Fibroblast of lung (primary cell): ENCODE measurements around the gene SHISA4. TPM values are rescaled to one million over a fixed set of nuclear protein-coding genes. Genes with fewer than 3 reads are reported as not detected.
A peak's percentile ranks its signal among the peaks of the same experiment; 100 is the strongest.
"Not testable (repeated sequence)": the region's sequence is repeated elsewhere in the genome, so short reads cannot be mapped to it uniquely, and the experiment has no call there.

Source experiments
- DNase-seq, 2 donors: peaks; one replicate each; pipeline versions ENCODE4 v3.0.0 to v3.0.0-alpha.2; 2010; ENCODE audit warnings: low read depth in 2 of 2
- H2AFZ ChIP-seq: 2 replicates; pipeline ENCODE4 v1.5.1; 2012; ENCODE audit warnings: low read length, control low read depth, inconsistent platforms
- H3K27ac ChIP-seq: 2 replicates; pipeline ENCODE4 v1.5.1; 2011; ENCODE audit warnings: low read length, control low read depth; ENCODE audit not compliant: insufficient read depth
- H3K27me3 ChIP-seq: 2 replicates; pipeline ENCODE4 v1.5.1; 2011; ENCODE audit warnings: mild to moderate bottlenecking, low read length; ENCODE audit not compliant: control insufficient read depth, insufficient read depth
- H3K36me3 ChIP-seq: 2 replicates; pipeline ENCODE4 v1.5.1; 2011; ENCODE audit warnings: low read length; ENCODE audit not compliant: control insufficient read depth, insufficient read depth
- H3K4me1 ChIP-seq: 2 replicates; pipeline ENCODE4 v1.5.1; 2011; ENCODE audit warnings: low read length; ENCODE audit not compliant: control insufficient read depth, insufficient read depth; ENCODE audit errors: extremely low read depth
- H3K4me2 ChIP-seq: 2 replicates; pipeline ENCODE4 v1.5.1; 2011; ENCODE audit warnings: low read length, control low read depth; ENCODE audit not compliant: insufficient read depth; ENCODE audit errors: extremely low read depth
- H3K4me3 ChIP-seq, 4 experiments: fragments of 200-600 bp in 1 of 4; sonication (generic) in 1 of 4; replicated peaks in 1 of 4; 2 replicates each; pipeline ENCODE4 v1.5.1; 2011 to 2016; ENCODE audit warnings: low read length in 4 of 4, low read depth in 3 of 4, mild to moderate bottlenecking in 3 of 4, control low read depth in 2 of 4, inconsistent platforms in 1 of 4, mixed read lengths in 1 of 4; ENCODE audit not compliant: insufficient read depth in 1 of 4; ENCODE audit errors: control extremely low read depth in 1 of 4
- H3K79me2 ChIP-seq: 2 replicates; pipeline ENCODE4 v1.5.1; 2012; ENCODE audit warnings: mild to moderate bottlenecking, low read length, inconsistent platforms; ENCODE audit not compliant: control insufficient read depth, insufficient read depth
- H3K9ac ChIP-seq: 2 replicates; pipeline ENCODE4 v1.5.1; 2011; ENCODE audit warnings: mild to moderate bottlenecking, low read length, control low read depth; ENCODE audit not compliant: insufficient read depth
- H3K9me3 ChIP-seq: 2 replicates; pipeline ENCODE4 v1.5.1; 2012; ENCODE audit warnings: low read depth, low read length; ENCODE audit not compliant: control insufficient read depth, insufficient read depth
- H4K20me1 ChIP-seq: 2 replicates; pipeline ENCODE4 v1.5.1; 2011; ENCODE audit warnings: low read length; ENCODE audit not compliant: control insufficient read depth, insufficient read depth; ENCODE audit errors: extremely low read depth
- CTCF ChIP-seq, 2 donors: IDR thresholded peaks in 1 of 2; conservative IDR thresholded peaks in 1 of 2; 1 replicate in 1 of 2; 2 replicates in 1 of 2; pipeline ENCODE4 v1.5.1; 2011 to 2012; ENCODE audit warnings: low read length in 2 of 2, control low read depth in 1 of 2, inconsistent platforms in 1 of 2, low read depth in 1 of 2, mild to moderate bottlenecking in 1 of 2
- EZH2 ChIP-seq: IDR thresholded peaks from 2 replicates; pipeline ENCODE4 v1.5.1; 2012; ENCODE audit warnings: low read length, control low read depth, mild to moderate bottlenecking; ENCODE audit errors: missing control alignments
- polyA plus RNA-seq, 2 donors: library from polyadenylated mRNA; depleted of rRNA in 1 of 2; stranded (reverse) in 1 of 2; unstranded in 1 of 2; fragments of >200 nt; gene quantifications; 2 replicates each; pipeline ENCODE4 v1.2.1, GENCODE V29; 2011 to 2012; ENCODE audit warnings: missing spikeins in 1 of 2
- total RNA-seq: library from RNA; depleted of rRNA; stranded (reverse); fragments of >200 nt; gene quantifications from 2 replicates; pipeline ENCODE4 v1.2.1, GENCODE V29; 2014

SHISA4 gene
- total and polyA plus RNA-seq, 2 donors (not counting 1 experiment from before 2014, with no cell fraction given): 19.0 to 27.1 TPM

GRCh38 chr1:201849372-201850052, 39.2 kb upstream of the SHISA4 start:
- no peak overlapping the region for H3K9ac ChIP-seq
- no peak overlapping the region for H2AFZ ChIP-seq
- H3K27me3 ChIP-seq: no peaks in the 10 kb centered on the region
- H4K20me1 ChIP-seq: no peaks in the 10 kb centered on the region
- peaks cover 8% of the 10 kb centered on the region for H3K36me3 ChIP-seq
- peaks cover 24% of the 10 kb centered on the region for H3K79me2 ChIP-seq
- no peak overlapping the region for H3K4me3 ChIP-seq
- peaks cover 14% of the 10 kb centered on the region for H3K4me1 ChIP-seq
- TF ChIP-seq EZH2 (no peak), CTCF (conservative IDR thresholded peaks at IDR 0.05 in 1 of 2, IDR thresholded peaks at IDR 0.05 in 1 of 2; ENCODE audit: low read depth in 1 of 2, low read length in 2 of 2) (no peak)
- no peak overlapping the region for H3K4me2 ChIP-seq
- H3K9me3 ChIP-seq: no peaks in the 10 kb centered on the region
- no peak for DNase-seq
- H3K27ac ChIP-seq: peak overlapping the region; percentile 31

- Histone ChIP-seq H3K9ac (no peak overlapping the region), H3K36me3 (peaks cover 8% of the 10 kb centered on the region)
- DNase-seq: peak; percentile 76 to 97
Observed at GRCh38 chr1:201850053-201850397, 38.7 kb upstream of the SHISA4 start.

GRCh38 chr1:201851949-201852348, 36.7 kb upstream of the SHISA4 start:
- H3K4me2 ChIP-seq: no peak overlapping the region
- no peak overlapping the region for H3K9ac ChIP-seq
- H2AFZ ChIP-seq: no peak overlapping the region
- TF ChIP-seq EZH2 (no peak), CTCF (conservative IDR thresholded peaks at IDR 0.05 in 1 of 2, IDR thresholded peaks at IDR 0.05 in 1 of 2; ENCODE audit: low read depth in 1 of 2, low read length in 2 of 2) (no peak)
- peaks cover 14% of the 10 kb centered on the region for H3K79me2 ChIP-seq
- no peak overlapping the region for H3K27ac ChIP-seq
- no peaks in the 10 kb centered on the region for H3K27me3 ChIP-seq
- H3K4me3 ChIP-seq: no peak overlapping the region
- no peaks in the 10 kb centered on the region for H3K9me3 ChIP-seq
- no peak for DNase-seq
- H4K20me1 ChIP-seq: no peaks in the 10 kb centered on the region
- H3K36me3 ChIP-seq: peaks cover 8% of the 10 kb centered on the region
- peaks cover 10% of the 10 kb centered on the region for H3K4me1 ChIP-seq

More at GRCh38 chr1:201850053-201850397, 38.7 kb upstream of the SHISA4 start:
- no peak overlapping the region for H2AFZ ChIP-seq
- peak overlapping the region; percentile 31 for H3K27ac ChIP-seq
- no peak for TF ChIP-seq EZH2
- no peak for TF ChIP-seq CTCF (conservative IDR thresholded peaks at IDR 0.05 in 1 of 2, IDR thresholded peaks at IDR 0.05 in 1 of 2; ENCODE audit: low read depth in 1 of 2, low read length in 2 of 2)
- H3K4me3 ChIP-seq: no peak overlapping the region
- peak overlapping the region; percentile 1 for H3K4me2 ChIP-seq
- no peaks in the 10 kb centered on the region for H4K20me1 ChIP-seq
- H3K9me3 ChIP-seq: no peaks in the 10 kb centered on the region
- H3K79me2 ChIP-seq: peaks cover 22% of the 10 kb centered on the region
- H3K4me1 ChIP-seq: peaks cover 14% of the 10 kb centered on the region
- no peaks in the 10 kb centered on the region for H3K27me3 ChIP-seq

GRCh38 chr1:201856722-201857121, 32.0 kb upstream of the SHISA4 start:
- not testable (repeated sequence) for H2AFZ ChIP-seq, H3K27ac ChIP-seq, H3K79me2 ChIP-seq, H3K9ac ChIP-seq, DNase-seq, H3K4me2 ChIP-seq, H3K9me3 ChIP-seq, H3K4me3 ChIP-seq, H3K27me3 ChIP-seq, H3K4me1 ChIP-seq, H4K20me1 ChIP-seq
- peaks cover 15% of the 10 kb centered on the region for H3K36me3 ChIP-seq
